ENCODE data around the gene PDE4D.
"Not testable (repeated sequence)": the region's sequence is repeated elsewhere in the genome, so short reads cannot be mapped to it uniquely, and the experiment has no call there.

The PDE4D gene

DNA sequence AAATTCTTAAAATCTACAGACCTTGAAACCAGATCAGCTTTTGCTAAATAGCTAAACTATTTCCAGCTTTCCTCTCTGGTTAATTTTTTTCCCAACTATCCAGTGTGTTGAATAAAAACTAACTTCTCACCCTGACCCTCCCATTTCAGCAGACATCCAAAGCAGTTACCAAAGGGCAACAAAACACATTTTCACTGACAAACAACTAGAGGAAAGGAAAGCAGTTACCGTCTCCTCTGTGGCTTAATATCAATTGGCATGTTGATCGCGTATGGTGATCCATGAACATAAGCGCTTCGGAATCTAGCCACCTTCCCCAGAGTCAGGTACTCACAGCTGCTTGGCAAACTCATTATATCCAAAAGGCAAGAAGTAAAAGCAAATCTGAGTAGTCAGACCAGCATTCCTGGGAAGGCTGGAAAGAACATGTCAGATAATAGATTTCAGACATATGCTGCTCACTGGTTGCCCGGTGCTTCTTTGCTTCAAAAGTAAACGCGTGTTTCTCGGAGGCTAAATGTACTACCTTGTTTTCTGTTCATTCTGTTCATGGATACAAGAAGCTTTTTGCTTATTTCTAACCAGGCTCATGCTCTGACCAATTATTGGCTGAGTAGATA, 463.4 kb downstream of the PDE4D start:
- H3K9ac ChIP-seq (ENCODE audit: low read length): no peak overlapping the region
- no peaks in the 10 kb centered on the region for H3K36me3 ChIP-seq (ENCODE audit: control insufficient read depth, insufficient read depth, low read length)
- H3K27me3 ChIP-seq (ENCODE audit: control insufficient read depth, insufficient read depth, low read length): no peaks in the 10 kb centered on the region
- H3K4me1 ChIP-seq (ENCODE audit: control insufficient read depth, insufficient read depth, low read length): no peaks in the 10 kb centered on the region
- no peaks in the 10 kb centered on the region for H3K9me3 ChIP-seq (ENCODE audit: control insufficient read depth, low read length)
- H3K4me3 ChIP-seq (ENCODE audit: low read length): no peak overlapping the region

GRCh38 chr5:59428391-59428790, 465.1 kb downstream of the PDE4D start:
- H3K4me3 ChIP-seq (ENCODE audit: low read length): no peak overlapping the region
- no peaks in the 10 kb centered on the region for H3K4me1 ChIP-seq (ENCODE audit: control insufficient read depth, insufficient read depth, low read length)
- no peaks in the 10 kb centered on the region for H3K27me3 ChIP-seq (ENCODE audit: control insufficient read depth, insufficient read depth, low read length)
- no peaks in the 10 kb centered on the region for H3K36me3 ChIP-seq (ENCODE audit: control insufficient read depth, insufficient read depth, low read length)
- H3K9ac ChIP-seq (ENCODE audit: low read length): no peak overlapping the region
- no peaks in the 10 kb centered on the region for H3K9me3 ChIP-seq (ENCODE audit: control insufficient read depth, low read length)

DNA sequence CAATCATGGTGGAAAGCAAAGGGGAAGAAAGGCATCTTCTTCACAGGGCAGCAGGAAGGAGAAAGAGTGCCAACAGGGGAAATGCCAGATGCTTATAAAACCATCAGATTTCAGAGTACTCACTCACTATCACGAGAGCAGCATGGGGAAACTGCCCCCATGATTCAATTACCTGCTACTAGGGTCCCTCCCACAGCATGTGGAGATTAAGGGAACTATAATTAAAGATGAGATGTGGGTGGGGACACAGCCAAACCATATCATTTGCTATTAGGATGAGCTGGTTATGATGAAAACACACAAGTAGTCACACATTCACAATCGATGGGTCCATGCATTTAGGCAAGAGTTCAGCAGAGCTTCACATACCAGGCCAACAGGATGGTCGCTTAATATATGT, 469.0 kb downstream of the PDE4D start:
- Histone ChIP-seq H3K4me3 (ENCODE audit: low read length) (no peak overlapping the region), H3K4me1 (ENCODE audit: control insufficient read depth, insufficient read depth, low read length) (no peaks in the 10 kb centered on the region), H3K36me3 (ENCODE audit: control insufficient read depth, insufficient read depth, low read length) (no peaks in the 10 kb centered on the region), H3K9me3 (ENCODE audit: control insufficient read depth, low read length) (no peaks in the 10 kb centered on the region), H3K9ac (ENCODE audit: low read length) (no peak overlapping the region), H3K27me3 (ENCODE audit: control insufficient read depth, insufficient read depth, low read length) (no peaks in the 10 kb centered on the region)

DNA sequence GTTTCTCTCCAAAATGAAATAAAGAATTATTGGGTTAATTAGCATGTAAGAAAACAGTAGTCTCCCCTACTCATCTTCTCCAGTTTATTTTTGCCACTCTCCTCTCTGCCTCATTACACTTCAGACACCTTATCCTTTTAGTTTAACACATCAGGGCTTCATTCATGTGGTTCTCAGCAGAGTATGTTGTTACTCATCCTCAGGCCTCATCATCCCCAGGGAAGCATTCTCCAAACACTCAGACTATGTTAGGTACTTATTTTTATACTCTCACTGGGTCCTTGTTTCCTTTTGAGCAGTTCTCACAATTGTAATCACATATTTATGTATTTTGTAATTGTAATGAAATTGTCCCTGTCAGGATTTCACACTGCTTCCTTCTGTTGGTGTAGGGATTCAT, 470.5 kb downstream of the PDE4D start:
- Histone ChIP-seq H3K9ac (ENCODE audit: low read length) (no peak overlapping the region), H3K36me3 (ENCODE audit: control insufficient read depth, insufficient read depth, low read length) (no peaks in the 10 kb centered on the region), H3K4me1 (ENCODE audit: control insufficient read depth, insufficient read depth, low read length) (no peaks in the 10 kb centered on the region), H3K27me3 (ENCODE audit: control insufficient read depth, insufficient read depth, low read length) (no peaks in the 10 kb centered on the region), H3K9me3 (ENCODE audit: control insufficient read depth, low read length) (no peaks in the 10 kb centered on the region), H3K4me3 (ENCODE audit: low read length) (no peak overlapping the region)

- H3K27me3 ChIP-seq (ENCODE audit: control insufficient read depth, insufficient read depth, low read length): no peaks in the 10 kb centered on the region
- H3K4me3 ChIP-seq (ENCODE audit: low read length): no peak overlapping the region
- no peaks in the 10 kb centered on the region for H3K36me3 ChIP-seq (ENCODE audit: control insufficient read depth, insufficient read depth, low read length)
- no peaks in the 10 kb centered on the region for H3K4me1 ChIP-seq (ENCODE audit: control insufficient read depth, insufficient read depth, low read length)
- no peak overlapping the region for H3K9ac ChIP-seq (ENCODE audit: low read length)
- no peaks in the 10 kb centered on the region for H3K9me3 ChIP-seq (ENCODE audit: control insufficient read depth, low read length)
Measured at GRCh38 chr5:59421986-59422941, 471.3 kb downstream of the PDE4D start.

DNA sequence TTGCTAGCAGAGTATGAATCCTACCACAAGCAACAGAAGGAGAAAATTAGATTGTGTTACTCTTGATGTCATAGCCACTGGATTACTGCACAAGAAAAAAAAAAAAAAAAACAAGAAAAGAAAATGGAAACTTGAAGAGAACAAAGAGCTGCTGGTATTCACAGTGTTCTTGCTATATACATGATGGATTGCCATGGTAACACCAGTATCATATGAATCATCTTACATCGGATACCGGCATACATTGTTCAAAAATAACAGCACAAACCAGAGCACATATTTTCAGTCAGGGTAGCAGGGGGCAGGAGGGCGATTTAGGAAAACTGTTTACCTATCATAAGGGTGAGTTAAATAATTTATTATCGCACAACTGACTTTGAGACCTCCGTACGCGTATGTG, 472.9 kb downstream of the PDE4D start:
- H3K9ac ChIP-seq (ENCODE audit: low read length): no peak overlapping the region
- no peaks in the 10 kb centered on the region for H3K36me3 ChIP-seq (ENCODE audit: control insufficient read depth, insufficient read depth, low read length)

DNA sequence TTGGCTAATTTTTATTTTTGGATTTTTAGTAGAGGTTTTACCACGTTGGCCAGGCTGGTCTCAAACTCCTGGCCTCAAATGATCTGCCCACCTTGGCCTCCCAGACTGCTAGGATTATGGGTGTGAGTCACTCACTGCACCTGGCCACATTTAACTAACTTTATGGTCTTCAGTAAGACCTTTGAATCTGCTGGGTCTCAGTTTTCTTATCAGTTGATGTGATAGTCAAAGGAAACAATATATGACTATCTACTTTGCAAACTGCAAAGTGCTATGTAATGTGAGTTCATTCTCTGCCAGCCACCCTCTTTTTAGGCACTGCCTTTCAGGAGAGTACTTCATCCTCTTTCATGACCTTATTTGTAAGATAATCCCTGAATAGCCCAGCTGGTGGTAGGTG, 474.7 kb downstream of the PDE4D start:
- Histone ChIP-seq H3K36me3 (ENCODE audit: control insufficient read depth, insufficient read depth, low read length) (no peaks in the 10 kb centered on the region), H3K4me1 (ENCODE audit: control insufficient read depth, insufficient read depth, low read length) (no peaks in the 10 kb centered on the region), H3K9ac (ENCODE audit: low read length) (no peak overlapping the region), H3K4me3 (ENCODE audit: low read length) (no peak overlapping the region), H3K9me3 (ENCODE audit: control insufficient read depth, low read length) (no peaks in the 10 kb centered on the region), H3K27me3 (ENCODE audit: control insufficient read depth, insufficient read depth, low read length) (no peaks in the 10 kb centered on the region)

More for the DNA sequence above, 472.9 kb downstream of the PDE4D start:
- H3K9me3 ChIP-seq (ENCODE audit: control insufficient read depth, low read length): no peaks in the 10 kb centered on the region
- no peak overlapping the region for H3K4me3 ChIP-seq (ENCODE audit: low read length)
- H3K4me1 ChIP-seq (ENCODE audit: control insufficient read depth, insufficient read depth, low read length): no peaks in the 10 kb centered on the region
- H3K27me3 ChIP-seq (ENCODE audit: control insufficient read depth, insufficient read depth, low read length): no peaks in the 10 kb centered on the region

DNA sequence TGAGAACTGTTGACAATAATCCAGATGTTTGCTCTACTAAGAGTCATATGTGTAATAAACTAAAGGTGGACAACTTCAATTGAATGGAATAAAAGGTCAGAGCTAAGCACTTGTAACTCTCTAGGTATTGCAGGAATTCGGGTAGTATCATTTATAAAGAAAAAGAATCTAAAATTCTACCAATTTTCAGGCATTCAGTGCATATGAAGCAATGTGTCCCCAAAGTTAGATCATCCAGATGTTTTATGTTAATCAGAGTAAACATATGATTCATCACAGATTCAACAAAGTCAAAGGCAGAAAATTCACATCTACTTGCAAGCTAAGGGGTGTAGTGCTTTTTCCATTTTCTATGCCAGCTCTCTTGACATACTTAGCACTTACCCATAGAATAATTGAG, 477.1 kb downstream of the PDE4D start:
- Histone ChIP-seq H3K9ac (ENCODE audit: low read length) (no peak overlapping the region), H3K4me1 (ENCODE audit: control insufficient read depth, insufficient read depth, low read length) (no peaks in the 10 kb centered on the region), H3K36me3 (ENCODE audit: control insufficient read depth, insufficient read depth, low read length) (no peaks in the 10 kb centered on the region), H3K27me3 (ENCODE audit: control insufficient read depth, insufficient read depth, low read length) (no peaks in the 10 kb centered on the region), H3K4me3 (ENCODE audit: low read length) (no peak overlapping the region), H3K9me3 (ENCODE audit: control insufficient read depth, low read length) (no peaks in the 10 kb centered on the region)

- Histone ChIP-seq H3K9ac (ENCODE audit: low read length) (no peak overlapping the region), H3K27me3 (ENCODE audit: control insufficient read depth, insufficient read depth, low read length) (no peaks in the 10 kb centered on the region), H3K4me3 (ENCODE audit: low read length) (no peak overlapping the region), H3K9me3 (ENCODE audit: control insufficient read depth, low read length) (no peaks in the 10 kb centered on the region), H3K36me3 (ENCODE audit: control insufficient read depth, insufficient read depth, low read length) (no peaks in the 10 kb centered on the region), H3K4me1 (ENCODE audit: control insufficient read depth, insufficient read depth, low read length) (no peaks in the 10 kb centered on the region)
Measured at GRCh38 chr5:59416026-59416425, 477.5 kb downstream of the PDE4D start.

DNA sequence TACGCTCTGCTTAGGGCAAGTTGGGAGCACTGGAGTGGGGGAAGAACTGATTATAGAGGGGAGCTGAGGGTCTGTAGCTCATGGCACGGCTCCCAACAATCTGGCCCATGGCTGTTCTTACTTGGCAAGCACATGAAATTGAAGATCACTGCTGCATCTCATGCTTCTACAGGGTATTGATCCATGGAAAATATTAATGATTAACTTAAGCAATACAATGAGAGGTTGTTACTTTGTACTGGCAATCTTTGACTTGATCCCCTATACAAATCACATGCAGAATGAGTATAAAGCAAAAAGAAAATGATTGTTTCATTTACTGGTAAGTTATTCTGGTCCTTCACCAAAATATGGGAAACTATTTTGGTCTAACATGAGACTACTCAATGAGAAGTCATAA, 481.1 kb downstream of the PDE4D start:
- Histone ChIP-seq H3K4me1 (ENCODE audit: control insufficient read depth, insufficient read depth, low read length) (no peaks in the 10 kb centered on the region), H3K9me3 (ENCODE audit: control insufficient read depth, low read length) (no peaks in the 10 kb centered on the region), H3K36me3 (ENCODE audit: control insufficient read depth, insufficient read depth, low read length) (no peaks in the 10 kb centered on the region), H3K27me3 (ENCODE audit: control insufficient read depth, insufficient read depth, low read length) (no peaks in the 10 kb centered on the region), H3K9ac (ENCODE audit: low read length) (no peak overlapping the region), H3K4me3 (ENCODE audit: low read length) (no peak overlapping the region)

DNA sequence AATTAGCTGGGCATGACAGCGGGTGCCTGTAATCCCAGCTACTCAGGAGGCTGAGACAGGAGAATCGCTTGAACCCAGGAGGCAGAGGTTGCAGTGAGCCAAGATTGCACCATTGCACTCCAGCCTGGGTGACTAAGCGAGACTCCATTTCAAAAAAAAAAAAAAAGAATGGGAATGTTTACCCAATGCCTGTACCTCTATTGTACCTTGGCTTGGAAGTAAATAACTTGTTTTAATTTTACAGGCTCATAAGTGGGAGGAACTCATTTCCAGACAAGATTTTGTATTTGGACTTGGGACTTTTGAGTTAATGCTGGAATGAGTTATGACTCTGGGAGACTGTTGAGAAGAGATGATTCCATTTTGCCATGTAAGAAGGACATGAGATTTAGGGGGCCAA, 484.5 kb downstream of the PDE4D start:
- not testable (repeated sequence) for H3K27me3 ChIP-seq (ENCODE audit: control insufficient read depth, insufficient read depth, low read length); H3K9ac ChIP-seq (ENCODE audit: low read length); H3K9me3 ChIP-seq (ENCODE audit: control insufficient read depth, low read length); H3K36me3 ChIP-seq (ENCODE audit: control insufficient read depth, insufficient read depth, low read length); H3K4me1 ChIP-seq (ENCODE audit: control insufficient read depth, insufficient read depth, low read length); H3K4me3 ChIP-seq (ENCODE audit: low read length)

- no peaks in the 10 kb centered on the region for H3K36me3 ChIP-seq (ENCODE audit: control insufficient read depth, insufficient read depth, low read length)
- H3K4me1 ChIP-seq (ENCODE audit: control insufficient read depth, insufficient read depth, low read length): no peaks in the 10 kb centered on the region
- no peaks in the 10 kb centered on the region for H3K9me3 ChIP-seq (ENCODE audit: control insufficient read depth, low read length)
- no peak overlapping the region for H3K4me3 ChIP-seq (ENCODE audit: low read length)
- no peak overlapping the region for H3K9ac ChIP-seq (ENCODE audit: low read length)
- H3K27me3 ChIP-seq (ENCODE audit: control insufficient read depth, insufficient read depth, low read length): no peaks in the 10 kb centered on the region
Measured at GRCh38 chr5:59407967-59408366, 485.6 kb downstream of the PDE4D start.

All from mucosa of stomach (tissue), 1 donor.